Activated T-cell treated with anti-CD3 and anti-CD28 coated beads, Interleukin-2, amount 50 U/mL, for 1 hour (primary cell): ENCODE data around the gene PIK3R1.
"Not testable (repeated sequence)": the region's sequence is repeated elsewhere in the genome, so short reads cannot be mapped to it uniquely, and the experiment has no call there.

ENCODE experiments used
- DNase-seq: peaks from one replicate; pipeline ENCODE4 v3.0.0-alpha.2; 2020

Gene PIK3R1

DNA sequence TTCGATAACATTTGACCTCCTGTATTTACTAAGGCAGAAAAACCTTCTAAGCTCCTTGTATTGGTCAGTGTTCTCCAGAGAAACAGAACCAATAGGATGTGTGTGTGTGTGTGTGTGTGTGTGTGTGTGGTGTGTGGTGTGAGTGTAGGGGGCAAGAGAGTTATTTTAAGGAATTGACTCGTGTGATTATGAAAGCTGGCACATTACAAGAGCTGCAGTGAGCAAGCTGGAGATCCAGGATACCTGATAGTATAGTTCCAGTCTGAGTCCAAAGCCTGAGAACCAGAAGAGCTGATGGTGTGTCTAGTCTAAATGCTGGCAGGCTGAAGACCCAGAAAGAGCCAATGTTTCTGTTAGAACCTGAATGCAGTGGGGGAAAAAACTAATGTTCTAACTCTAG is 21.2 kb upstream of the PIK3R1 start:
- DNase-seq: no peak

DNA sequence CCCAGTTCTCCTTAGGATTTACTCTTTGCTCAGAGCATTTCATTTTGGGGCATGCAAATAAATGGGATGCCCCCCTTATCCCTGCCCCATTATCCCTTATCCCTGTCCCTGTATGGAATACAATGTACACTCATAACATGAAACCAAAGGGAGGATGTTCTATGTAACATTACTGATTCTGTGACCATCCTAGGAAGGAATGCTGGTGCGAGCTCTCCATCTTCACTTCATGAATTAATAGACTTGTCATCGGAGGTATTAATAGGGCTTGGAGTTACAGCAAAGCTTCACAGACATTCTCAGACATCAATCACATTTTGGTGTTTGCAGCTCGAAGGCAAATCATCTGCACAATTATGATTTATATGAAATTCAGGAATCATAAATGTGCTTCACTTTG is 20.4 kb upstream of the PIK3R1 start:
- no peak for DNase-seq

DNA sequence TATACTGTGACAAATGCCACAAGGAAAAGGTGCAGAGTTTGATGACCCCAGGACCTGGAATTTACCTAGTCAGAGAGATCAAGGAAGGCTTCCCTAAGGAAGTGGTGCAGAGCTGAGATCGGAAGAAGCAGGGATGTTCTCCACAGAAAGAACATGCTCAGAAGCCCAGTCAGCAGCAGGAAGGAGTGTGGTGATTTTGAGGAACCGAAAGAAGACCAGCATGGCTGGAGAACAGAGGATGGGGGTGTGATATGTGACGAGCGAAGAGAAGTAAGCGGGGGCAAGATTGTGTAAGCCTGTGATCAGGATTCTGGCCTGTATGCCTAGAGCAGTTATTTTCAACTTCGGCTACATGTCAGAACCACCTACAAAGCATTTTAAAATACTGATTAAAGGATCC is 18.7 kb upstream of the PIK3R1 start:
- DNase-seq: no peak

DNA sequence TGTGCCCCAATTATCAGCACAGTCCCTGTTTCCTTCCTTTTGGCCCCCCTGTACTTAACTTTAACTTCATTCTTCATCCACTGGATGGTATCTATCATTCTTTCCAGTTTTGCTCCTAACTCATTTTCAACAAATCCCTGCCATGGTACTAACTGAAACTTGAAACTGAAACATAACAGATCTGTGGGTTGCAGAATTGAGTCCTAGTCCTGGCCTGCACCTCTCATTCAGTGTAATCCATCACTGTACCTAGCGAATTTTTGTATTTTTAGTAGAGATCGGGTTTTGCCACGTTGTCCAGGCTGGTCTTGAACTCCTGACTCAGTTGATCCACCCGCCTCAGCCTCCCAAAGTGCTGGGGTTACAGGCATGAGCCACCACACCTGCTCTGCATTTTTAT is 15.3 kb upstream of the PIK3R1 start:
- DNase-seq: no peak

DNA sequence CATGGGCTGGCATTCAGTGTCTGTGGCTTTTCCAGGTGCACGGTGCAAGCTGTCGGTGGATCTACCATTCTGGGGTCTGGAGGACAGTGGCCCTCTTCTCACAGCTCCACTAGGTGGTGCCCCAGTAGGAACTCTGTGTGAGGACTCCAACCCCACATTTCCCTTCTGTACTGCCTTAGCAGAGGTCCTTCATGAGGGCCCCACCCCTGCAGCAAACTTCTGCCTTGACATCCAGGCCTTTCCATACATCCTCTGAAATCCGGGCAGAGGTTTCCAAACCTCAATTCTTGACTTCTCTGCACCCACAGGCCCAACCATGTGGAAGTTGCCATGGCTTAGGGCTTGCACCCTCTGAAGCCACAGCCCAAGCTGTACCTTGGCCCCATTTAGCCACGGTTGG is 4.9 kb upstream of the PIK3R1 start:
- not testable (repeated sequence) for DNase-seq

DNA sequence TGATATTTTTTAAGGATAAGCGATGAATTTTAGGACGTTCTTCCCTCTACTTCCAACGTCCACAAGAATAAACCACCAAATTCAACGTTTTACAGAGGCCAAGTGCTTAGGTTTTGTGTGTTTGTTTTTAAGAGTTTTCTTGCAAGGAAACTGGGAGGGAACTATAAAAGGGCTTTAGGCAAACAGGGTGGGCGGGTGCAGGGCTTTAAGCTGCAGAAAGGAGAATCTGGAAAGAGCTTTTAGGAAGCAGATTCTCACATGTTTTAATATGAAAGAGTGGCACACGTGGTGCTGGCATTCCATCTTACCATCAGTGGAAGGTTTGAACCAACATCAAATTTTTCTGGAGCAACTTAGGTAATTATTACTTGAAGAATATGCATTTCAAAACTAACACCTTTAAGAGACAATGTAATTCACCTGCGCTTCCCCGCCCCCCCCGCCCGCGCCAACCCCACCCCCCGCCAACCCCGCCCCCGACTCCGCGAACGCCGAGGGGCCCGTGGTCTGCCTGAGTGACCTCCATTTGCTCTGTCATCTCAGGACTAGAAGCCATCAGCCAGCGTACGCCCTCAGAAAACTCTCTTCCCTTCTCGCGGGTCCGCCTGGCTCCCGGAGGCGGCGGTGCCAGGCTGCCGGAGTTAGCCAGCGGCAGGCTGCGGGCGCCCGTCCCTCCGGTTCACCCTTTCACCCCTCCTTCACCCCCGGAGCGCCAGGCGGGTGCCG is 911 bp upstream of the PIK3R1 start:
- no peak for DNase-seq

DNA sequence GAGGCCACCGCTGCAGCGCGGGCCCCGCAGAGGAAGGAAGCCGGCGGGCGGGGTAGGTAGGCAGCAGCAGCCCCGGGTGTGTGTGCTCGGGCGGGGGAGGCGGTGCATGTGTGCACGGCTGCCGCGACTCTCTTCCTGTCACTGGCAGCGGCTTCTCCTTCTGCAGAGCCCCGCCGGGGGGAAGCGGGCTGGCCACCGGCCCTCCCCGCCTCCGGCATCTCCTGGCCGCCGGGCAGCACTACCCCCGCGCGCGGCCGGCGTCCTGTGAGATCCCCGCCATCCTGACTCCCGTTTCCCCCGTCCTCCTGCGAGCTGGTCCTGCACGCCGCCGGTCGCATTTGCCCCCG is 315 bp downstream of the PIK3R1 start:
- no peak for DNase-seq

DNA sequence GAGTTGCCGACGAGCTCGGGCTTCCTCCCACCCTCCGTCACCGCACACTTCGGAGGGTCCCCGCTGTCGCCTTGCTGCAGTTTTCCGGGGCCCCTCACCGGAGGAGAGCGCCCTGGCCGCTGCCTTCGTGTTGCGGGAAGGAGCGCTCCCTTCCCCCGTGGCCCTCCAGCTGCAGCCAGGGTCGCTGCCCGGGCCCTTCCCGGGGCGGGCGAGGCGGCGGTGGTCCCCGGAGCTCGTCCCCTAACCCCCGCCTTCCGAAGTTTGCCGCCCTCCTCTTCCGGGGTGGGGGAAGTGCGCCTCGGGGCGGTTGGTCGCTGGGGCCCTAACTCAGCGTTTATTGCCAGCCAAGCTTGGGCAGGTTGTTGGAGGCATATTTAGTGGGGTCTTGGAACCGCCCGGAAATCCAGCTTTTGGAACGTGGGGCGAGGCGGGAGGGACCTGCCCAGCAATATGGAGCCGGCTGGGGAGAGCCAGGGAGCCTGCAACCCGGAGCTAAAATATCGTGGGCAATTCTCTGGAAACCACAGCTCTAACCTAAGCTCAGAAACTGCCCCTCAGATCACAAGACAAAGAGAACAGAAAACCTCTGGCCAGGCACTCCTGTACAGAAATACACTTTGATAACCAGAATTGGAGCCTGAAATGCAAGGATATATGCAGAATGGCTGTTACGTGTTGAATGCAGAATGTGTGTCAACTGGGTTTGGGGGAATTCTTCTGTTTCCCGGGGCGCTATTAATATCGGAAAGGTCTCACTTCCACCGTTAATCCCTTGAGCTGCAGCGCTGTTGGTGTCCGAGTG is 890 bp downstream of the PIK3R1 start:
- peak; percentile 67 for DNase-seq

DNA sequence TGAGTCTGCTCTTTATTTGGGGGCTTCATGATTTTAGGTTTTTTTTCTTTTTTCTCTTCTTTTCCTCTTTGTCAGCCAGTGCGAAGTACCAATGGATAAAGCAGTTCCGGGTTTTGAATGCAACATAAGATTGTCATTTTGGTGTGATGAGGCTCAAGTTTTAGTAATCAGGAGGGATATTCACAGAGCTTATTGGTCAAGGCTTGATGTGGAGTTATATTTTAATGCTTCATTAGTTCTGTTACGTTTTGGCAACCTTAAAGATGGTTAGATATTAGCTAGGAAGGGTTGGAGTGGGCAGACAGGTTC is 1.4 kb downstream of the PIK3R1 start:
- DNase-seq: no peak

DNA sequence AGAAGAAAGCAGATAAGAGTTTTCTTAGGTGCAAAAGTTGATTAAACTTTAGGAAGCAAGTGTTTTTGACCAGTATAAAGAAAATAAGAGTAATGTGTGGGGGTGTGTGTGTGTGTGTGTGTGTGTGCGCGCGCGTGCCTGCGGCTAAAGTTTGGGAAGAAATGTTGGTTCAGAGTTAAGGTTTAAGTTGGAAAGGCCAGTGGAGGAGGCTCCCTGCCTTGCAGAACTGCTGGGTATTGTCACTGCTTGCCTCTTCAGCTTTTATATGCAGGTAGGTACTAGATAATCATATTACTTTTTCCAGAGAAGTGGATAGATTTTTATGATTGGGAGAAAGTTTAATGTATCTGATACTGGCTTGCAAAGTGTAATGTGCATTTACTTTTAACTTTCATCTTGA is 2.0 kb downstream of the PIK3R1 start:
- no peak for DNase-seq

DNA sequence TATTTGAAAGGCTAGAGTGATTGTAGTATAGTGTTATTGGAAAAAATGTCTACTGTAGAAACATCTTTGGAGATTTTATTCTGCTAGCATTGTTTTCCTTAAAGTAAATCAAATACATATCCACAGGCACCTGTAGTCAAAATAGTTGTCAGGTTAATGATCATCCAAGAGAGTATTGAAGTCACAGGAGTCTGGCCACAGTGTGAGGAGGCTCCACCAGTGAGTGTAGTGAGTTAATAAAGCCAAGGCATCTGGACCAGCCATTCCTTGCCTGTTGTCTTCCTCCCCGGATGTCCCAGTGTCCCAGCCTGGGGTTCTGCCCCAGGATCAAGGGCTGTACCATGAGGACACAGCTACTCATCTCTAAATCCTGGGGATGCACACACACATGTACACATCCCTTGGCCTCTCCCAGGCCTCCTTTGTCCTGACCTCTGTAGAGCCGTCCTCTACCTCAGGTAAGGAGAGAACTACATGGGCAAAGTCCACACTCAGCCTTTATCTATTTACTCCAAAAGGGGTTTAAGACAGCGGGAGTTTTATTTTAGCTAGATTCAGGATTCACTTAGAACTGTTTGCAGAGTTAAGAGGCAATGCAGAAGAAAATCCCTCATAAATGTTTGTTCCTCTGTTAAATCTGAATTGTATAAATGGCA is 3.7 kb downstream of the PIK3R1 start:
- DNase-seq: no peak

DNA sequence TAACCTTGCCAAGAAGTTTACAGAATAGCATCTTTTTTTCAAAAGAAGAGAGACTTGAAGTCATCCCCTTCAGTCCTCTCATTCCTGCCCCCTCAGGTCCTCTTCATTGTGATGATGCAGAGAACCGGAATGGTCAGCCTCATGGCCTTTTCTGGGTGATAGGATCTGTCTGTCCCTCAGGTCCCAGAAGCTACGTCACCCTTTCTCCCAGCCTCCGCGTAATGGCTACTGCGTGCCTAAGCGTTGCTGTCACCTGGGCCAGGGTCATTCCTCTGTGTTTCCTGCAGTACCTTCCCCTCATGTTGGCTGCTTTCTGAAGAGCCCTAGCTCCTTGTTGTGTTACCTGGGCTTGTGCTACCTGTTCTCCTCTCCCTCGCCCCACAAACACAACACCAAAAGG is 4.7 kb downstream of the PIK3R1 start:
- DNase-seq: no peak

DNA sequence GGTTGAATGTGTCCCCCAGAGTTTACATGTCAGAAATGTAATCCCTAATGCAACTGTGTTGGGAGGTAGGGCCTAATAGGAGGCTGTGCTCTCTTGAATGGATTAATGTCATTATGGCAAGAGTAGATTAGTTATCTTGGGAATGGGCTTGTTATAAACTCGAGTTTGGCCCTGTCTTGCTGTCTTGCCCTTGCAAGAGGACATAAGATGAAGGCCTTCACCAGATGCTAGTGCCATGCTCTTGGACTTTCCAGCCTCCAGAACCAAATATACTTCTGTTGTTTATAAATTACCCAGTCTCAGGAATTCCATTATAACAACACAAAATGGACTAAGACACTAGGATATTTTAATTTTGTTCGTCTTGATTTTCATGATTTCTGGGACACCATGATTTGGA is 5.4 kb downstream of the PIK3R1 start:
- no peak for DNase-seq

DNA sequence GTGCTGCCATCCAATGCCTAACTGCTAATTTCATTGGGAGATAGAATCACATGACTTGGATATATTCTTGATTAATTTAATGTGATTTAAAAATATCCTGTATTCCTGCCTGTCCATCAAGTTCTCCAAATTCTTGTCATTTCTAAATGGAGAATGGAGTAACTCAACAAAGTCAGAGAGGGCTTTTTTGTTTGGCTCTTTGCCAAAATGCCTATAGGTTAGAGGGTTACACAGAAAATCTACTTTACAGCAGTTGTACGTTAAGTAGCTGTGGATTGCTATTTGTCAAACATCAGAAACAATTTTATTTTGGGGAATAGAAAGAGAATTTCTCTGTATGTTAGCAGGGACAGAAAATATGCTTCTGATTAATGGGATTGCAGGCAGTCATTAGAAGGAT is 5.9 kb downstream of the PIK3R1 start:
- DNase-seq: no peak

DNA sequence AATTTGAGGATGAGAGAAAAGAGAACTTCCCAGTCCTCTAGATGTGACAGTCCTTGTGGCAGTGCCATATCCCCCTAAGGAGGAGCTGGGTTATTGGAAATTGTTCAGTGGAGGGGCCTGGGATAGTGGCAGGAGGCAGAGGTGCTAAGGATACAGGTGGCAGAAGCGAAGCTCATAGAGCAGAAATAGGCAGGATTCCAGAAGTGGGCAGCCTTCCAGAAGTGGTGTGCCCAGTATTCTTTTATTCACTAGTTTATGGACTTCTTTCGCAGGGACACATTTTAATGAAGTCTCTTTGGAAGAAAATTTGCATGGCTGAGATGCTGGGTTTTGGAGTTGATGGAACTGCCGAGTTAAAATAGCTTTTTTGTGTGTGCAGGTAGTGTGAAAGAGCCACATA is 6.8 kb downstream of the PIK3R1 start:
- DNase-seq: no peak

DNA sequence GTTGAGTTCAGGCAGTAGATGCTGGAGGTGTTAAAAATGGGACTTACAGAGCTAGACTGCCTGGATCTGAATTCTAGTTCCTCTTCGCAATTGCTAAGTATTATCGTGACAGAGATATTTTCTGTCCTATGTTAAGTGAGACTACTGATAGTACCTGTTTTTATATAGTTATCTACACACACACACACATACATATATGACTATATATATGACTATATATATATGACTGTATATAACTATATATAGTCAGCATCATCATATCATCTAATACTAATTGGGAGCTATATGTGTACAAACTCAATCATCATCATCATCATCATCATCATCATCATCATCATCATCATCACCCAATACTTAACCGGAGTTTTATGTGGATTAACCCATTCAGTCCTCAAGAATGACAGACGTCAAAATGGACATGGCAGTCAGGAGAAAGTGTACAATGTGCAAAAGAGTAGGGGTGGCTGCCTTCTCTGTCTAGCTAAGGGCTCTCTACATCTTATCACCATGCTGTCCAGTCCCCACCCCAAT is 7.3 kb downstream of the PIK3R1 start:
- no peak for DNase-seq

DNA sequence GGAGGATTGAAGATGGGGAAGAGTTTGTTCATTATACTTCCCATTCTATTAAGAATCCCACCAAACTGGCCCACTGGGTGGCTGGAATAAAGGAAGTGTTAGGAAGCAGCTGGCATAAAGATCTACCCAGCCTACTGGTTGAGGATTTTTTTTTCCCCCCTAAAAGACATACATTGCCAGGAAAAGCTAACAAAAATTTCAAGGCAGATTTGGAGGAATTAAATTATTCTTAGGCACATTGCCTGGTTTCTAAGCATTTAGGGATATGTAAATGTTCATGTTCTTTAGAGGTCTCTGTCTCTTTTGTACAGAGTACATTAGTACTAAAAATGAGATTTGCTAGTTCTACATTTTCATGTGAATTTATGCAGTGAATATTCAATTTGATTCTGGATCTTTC is 8.3 kb downstream of the PIK3R1 start:
- no peak for DNase-seq

DNA sequence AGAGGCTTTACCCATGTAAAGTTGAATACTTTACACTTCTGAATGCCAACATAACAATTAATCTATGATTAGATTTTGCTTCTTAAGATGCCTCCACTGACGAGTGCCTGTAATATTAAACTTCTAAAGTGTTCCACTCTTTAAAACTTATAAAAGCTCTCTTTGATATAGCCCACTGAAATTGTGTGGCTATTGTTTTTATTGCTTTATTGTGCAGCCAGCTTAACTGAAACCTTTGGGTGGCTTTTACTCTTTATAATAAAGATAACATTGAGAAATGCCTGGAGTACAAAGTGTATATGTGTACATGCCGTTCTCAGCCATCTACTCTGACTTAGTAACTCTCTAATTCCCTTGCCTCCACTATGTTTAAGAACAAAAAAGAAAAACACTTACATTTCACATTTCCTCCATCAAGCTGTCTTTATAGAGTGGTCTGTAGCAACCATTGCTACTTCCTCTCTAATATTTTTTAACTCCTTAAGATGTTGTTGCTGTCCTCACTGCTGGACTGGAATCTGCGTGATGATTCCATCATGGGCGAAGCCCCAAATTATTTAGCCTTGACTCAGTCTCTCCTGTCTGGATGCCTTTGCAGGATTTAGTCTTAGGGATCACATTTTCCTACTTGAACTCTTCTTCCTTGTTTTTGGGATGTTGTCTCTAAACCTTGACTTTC is 9.1 kb downstream of the PIK3R1 start:
- DNase-seq: no peak

DNA sequence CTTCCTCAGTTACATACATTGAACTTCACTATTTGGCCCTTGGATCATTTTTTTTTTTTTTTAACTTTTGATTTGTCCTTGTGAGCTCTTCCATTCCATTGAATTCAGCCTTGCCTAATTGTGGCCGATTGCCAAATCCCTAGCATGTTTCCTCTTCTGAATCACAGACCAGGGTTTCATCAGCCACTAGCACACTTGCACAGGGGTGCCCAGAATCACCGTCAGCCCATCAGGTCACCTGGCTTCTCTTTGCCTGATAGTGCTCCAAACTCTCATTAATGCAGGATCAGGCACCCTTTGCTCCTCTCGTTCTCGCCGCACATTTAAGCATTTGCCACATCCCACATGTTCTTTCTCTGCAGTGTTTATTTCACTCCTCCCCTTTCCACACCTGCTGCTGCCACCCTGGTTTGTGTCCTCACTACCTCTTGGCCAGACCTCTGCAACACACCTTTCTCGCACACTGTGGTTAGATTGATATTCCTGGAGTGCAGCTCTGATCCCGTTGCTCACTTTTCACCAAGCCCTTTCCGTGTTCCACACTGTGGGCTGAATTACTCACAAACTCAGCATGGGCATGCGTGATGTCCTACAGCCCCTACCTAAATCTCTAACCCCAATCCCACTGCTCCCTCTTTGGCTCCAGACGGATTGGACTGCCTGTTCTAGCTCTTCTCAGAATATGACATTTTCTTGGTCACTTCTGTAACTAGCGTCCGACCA is 9.8 kb downstream of the PIK3R1 start:
- DNase-seq: no peak

DNA sequence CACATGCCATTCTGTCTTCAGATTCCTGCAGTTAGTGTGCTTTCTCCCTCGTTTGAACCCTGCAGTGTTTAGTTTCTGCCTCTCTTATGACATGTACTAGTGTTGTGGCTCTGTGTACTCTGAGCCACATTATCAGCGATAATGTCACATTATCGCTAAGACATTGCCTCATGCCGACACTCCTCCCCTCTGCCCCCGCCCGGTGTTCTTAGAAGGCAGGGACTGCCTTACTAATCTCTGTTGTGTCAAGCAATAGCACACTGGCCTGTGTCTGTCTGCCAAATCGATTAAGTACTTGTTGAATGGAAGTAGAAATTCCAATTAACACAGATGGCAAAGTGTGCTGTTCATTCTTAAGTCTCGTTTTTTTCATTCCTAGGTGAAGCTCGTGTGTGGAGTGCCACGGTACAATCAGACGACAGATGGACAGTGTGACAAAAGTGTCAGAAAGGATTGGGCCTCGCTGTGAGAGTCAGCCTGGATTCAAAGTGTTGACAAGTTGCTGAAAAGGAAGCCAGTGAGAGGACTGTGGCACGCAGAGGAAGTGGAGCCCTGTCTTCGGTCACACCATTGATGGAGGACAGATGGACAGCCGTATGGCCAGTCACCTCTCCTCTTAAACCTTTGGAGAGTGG is 10.5 kb downstream of the PIK3R1 start:
- no peak for DNase-seq

DNA sequence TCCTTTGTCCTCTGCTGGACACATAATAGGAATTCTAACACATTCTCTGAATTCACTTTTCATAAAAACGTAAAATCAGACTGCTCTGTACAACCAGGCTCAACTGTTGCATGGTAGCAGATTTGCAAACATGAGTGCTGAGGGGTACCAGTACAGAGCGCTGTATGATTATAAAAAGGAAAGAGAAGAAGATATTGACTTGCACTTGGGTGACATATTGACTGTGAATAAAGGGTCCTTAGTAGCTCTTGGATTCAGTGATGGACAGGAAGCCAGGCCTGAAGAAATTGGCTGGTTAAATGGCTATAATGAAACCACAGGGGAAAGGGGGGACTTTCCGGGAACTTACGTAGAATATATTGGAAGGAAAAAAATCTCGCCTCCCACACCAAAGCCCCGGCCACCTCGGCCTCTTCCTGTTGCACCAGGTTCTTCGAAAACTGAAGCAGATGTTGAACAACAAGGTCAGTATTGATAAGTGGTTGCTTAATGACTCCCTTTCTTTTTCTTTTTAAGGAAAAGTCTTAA is 11.1 kb downstream of the PIK3R1 start:
- no peak for DNase-seq

DNA sequence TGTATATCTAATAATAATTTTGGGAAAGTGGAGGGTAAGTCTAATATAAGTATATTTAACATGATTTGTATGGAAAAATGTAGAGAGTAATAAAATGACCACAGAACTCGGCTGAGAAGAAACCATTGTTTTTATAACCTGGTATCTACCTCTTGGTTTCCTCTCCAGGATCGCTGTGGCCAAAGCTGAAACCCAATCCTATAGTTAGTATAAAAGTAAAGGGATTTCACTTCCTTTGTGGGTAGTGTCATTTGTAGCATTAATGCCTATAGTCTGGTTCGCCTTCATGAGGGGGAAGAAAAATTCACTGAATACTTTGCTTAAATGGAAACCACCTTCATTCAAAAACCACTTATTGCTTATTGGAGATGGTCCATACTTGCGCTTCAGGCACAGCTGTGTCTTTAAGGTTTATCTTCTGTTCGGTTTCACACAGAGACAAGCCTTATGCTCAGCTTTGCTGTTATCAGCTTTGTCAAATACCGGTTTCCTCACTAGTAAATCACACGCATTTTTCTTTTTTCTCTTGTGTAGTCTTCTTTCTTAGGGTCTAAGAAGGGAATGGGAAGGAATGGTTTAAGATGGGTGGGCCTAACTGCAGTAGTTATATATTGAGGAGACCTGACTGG is 12.1 kb downstream of the PIK3R1 start:
- no peak for DNase-seq
